ENCODE data around the gene DUSP16. TPM values are rescaled to one million over a fixed set of nuclear protein-coding genes. Genes with fewer than 3 reads are reported as not detected.

DUSP16 gene
- total RNA-seq, 1 donor from 2014 or later, result 13.1 TPM

- peak; percentile 13 for DNase-seq
Measured at GRCh38 chr12:12467688-12468261, 94.9 kb downstream of the DUSP16 start.

DNA sequence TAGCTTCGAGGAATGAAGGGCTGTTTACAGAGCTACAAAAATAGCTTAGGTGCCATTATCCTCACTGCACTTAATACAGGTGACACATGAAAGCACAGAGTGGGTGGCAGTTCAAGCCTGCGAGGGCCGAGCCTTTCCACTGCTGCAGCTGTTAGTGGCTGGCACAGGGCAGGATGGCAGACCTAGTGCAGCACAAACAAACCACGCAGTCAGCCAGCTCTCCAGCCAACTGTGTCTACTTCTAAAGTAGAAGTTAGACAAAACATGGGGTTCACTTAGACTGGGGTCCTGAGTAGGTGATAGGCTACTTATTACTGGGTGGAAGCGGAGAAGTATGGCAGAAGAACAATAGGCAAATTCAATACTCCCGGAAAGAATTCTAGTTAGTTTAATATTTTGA, 95.4 kb downstream of the DUSP16 start:
- no peak for DNase-seq

GRCh38 chr12:12466157-12466556, 96.5 kb downstream of the DUSP16 start:
- DNase-seq, result no peak

- no peak for DNase-seq
Measured at GRCh38 chr12:12465522-12465921, 97.1 kb downstream of the DUSP16 start.

DNA sequence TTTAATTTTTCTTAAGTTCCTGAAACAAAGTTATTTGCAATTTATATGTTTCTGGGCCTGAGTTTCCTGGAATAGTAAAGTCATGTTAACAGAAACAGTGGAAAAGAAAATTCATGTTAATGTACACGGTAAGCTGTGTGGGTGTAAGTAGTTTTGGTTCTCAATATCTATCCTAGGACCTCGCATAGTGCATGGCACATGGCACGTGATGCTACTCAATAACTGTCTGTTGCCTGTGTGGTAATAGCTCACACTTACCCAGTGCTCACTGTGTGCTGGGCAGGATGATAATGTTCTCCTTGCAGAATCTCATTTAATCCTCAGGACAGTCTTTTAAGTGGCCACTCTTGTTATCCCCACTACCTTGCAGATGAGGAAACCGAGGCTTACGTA, 100.7 kb downstream of the DUSP16 start:
- no peak for DNase-seq

DNA sequence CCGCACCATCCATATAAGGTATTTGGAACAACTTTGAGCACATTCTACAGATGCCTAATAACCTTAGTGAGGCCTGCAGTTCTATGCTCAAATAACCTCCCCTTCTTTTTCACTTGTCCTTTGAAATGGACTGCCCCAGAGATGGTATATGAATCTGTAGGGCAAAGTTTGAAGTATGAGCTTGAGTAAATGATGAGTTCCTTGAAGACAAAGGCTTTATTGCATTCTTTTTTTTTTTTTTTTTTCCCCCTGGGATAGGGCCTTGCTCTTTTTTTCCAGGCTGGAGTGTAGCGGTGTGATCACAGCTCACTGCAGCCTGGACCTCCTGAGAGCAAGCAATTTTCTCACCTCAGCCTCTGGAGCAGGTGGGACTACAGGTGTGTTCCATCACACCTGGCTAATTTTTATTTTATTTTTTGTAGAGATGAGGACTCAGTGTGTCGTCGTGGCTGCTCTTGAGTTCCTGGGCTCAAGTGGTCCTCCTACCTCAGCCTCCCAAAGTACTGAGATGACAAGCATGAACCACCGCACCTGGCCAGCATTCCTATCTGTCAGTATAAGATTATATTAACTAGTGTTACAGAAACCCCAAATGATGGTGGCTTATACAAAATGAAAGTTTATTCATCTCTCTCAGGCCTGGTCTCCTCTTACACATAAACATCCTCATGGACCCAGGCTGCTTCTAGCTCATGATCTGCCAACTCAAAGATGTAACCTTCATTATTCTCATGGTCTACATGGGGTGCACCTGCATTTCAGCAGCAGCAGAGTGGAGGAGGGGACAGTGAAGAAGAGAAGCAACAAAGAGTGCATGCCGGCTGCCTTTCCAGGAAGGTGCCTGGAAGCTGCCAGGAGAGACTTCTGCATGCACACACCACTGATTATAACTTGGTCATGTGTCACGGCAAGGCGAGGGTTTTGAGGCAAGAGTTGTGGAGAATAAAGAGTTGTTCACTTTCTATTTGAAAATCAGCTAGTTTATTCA, 101.4 kb downstream of the DUSP16 start:
- no peak for DNase-seq

GRCh38 chr12:12456637-12457036, 106.0 kb downstream of the DUSP16 start:
- DNase-seq, result peak; percentile 76

DNA sequence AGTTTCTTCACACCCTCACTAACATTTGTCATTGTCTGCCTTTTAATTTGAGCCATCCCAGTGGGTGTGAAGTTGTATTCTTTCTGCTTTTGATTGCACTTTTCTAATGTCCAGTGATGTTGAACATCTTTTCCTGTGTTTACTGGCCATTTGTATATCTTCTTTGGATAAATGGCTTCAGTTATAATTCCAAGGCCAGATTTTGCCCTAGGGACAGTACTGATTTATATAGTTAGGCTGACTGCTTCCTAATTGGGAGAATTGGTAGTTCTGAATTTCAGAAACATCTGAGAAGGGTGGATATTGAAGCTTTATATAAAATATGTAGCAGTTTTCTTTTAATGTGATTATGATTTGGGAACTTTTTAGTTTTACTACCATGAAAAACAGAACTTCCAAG, 108.3 kb downstream of the DUSP16 start:
- no peak for DNase-seq

DNA sequence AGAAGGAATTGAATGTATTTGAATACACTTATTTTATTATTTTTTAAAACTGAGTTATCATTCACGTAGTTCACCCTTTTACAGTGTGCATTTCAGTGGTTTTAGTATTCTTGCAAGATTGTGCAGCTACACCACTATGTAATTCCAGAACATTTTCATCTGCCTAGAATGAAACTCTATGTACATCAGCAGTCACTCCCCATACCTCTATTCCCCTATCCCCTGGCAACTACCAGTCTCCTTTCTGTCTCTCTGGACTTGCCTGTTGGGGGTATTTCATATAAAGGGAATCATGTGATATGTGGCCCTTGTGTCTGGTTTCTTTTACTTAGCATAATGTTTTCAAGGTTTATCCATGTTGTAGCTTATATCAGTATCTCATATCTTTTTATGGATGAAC, 109.0 kb downstream of the DUSP16 start:
- no peak for DNase-seq

GRCh38 chr12:12452326-12452902, 110.2 kb downstream of the DUSP16 start:
- no peak for DNase-seq

DNA sequence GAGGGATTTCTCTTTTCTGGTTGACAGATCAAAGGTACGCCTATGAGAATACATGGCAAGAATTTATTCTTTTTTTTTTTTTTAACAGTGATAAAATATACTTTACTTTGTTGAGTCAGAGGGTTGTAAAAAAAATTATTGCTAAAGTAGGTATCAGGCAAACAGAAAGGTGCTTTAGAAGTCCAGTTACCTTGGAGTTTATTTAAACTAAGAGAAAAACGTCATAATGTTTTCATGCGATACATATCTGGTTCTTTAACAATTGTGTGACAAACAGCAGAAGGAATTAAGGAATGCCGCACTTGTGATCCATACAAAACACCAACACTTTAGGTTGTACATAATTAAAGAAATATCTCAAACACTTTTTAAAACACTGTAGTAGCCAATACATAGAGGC, 111.6 kb downstream of the DUSP16 start:
- DNase-seq, result no peak

- no peak for DNase-seq
Measured at GRCh38 chr12:12450043-12450471, 112.6 kb downstream of the DUSP16 start.

- peak; percentile 70 for DNase-seq
Measured at GRCh38 chr12:12449533-12450025, 113.1 kb downstream of the DUSP16 start.

DNA sequence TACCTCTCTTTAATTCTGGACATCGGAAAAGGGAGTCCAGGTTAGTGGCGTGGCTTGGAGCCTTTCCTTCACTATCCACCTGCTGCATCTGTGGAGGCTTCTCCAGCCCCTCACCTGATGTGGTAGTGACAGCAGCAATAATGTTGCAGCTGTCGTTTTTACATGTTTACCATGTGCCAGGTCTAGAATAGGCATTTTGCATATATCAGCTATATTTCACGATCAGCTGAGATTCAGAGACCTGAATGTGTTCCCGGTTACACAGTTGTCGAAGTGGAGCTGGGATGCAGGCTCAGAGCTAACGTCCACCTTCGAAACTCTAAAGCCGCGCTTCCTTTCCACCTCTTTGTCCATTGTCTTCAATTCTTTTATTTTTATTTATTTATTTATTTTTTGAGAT, 114.8 kb downstream of the DUSP16 start:
- DNase-seq, result no peak

GRCh38 chr12:12447236-12447635, 115.4 kb downstream of the DUSP16 start:
- peak; percentile 38 for DNase-seq

GRCh38 chr12:12446786-12447185, 115.9 kb downstream of the DUSP16 start:
- DNase-seq, result no peak

DNA sequence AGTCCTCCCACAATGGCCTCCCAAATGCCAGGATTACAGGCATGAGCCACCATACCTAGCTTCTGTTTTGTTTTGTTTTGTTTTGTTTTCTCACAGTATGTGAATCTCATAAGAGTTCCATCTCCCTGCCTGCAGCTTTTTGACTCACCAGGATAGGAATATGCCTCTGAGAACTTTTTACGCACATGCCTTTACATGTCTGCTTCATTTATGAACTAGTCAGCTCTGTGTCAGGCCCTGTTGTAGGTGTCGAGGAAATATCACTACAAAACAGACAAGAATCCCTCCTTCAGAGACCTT, 116.8 kb downstream of the DUSP16 start:
- no peak for DNase-seq

DNA sequence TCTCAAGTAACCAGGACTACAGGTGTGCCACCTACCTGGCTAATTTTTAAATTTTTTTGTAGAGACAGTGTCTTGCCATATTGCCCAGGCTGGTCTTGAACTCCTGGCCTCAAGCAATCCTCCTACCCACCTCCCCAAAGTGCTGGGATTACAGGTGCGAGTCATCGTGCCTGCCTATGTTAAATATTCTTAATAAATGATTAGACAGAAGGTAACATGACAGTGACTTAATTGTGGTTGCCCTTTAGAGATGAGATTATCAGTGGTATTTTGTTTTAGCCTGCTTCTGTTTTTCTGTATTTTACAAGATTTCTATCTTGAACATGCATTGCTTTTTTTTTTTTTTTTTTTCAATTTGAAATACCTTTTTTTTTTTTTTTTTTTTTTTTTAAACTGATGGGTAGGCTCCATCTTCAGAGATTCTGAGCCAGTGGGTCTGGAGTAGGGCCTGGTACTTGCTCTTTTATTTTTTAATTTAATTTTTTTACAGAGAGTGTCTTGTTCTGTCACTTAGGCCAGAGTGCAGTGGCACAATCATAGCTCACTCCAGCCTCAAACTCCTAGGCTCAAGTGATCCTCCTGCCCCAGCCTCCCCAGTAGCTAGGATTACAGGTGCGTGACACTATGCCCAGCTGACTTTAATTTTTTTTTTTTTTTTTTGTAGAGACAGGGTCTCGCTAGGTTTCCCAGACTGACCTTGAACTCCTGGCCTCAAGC, 117.3 kb downstream of the DUSP16 start:
- DNase-seq, result no peak

- peak; percentile 78 for DNase-seq
Measured at GRCh38 chr12:12443431-12443878, 119.2 kb downstream of the DUSP16 start.

GRCh38 chr12:12442548-12443071, 120.1 kb downstream of the DUSP16 start:
- DNase-seq, result peak; percentile 74

DNA sequence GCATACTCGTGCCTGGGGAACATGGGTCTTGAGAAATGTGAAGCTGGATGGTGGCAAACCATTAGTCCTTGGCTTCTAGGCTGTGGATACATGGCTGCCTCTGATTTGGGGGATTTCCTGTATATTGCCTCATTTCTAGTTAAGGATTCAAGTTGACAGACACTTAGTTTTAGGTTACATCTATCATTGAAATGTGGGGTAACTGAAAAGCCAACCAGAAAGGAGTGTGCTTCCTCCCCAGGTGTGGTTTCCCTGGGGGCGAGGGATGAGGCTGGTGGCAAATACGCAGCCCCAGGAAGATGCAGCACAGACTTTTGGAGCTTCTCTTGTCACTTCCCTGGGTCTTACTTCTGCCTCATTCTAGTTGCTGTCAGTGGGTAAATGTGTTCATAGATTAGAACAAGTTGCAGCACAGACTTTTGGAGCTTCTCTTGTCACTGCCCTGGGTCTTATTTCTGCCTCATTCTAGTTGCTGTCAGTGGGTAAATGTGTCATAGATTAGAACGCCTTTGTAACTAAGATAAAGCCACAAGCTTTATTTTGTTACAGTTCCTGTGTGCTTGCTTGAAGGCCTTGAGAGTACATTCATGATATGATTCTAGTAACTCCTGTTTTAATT, 120.7 kb downstream of the DUSP16 start:
- no peak for DNase-seq

DNA sequence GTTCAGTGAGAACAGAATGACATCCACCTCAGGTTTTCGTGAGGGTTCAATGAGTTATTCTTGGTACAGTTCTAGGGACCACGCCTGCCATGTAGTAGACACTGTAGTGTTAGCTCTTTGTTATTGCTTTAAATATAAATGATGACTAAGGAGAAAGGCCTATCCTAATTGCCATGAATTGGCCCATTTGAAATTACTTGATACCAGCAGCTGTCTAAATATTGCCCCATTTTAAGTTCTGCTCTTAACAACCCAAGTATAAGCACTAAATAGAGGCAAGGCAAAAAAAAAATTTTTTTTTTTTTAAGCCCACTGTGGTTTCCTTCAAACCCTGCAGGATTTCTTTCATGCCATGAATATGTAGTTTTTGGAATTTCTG, 121.2 kb downstream of the DUSP16 start:
- DNase-seq, result no peak

Data from dermis blood vessel endothelial cell (primary cell).